Fibroblast of lung (primary cell): ENCODE data around the gene CCNG2.

ENCODE experiments used
- EZH2 ChIP-seq: IDR thresholded peaks from 2 replicates; pipeline ENCODE4 v1.5.1; 2012; ENCODE audit warnings: low read length, control low read depth, mild to moderate bottlenecking; ENCODE audit errors: missing control alignments
- TF ChIP-seq, protein P1 (sequence below), 2 donors: IDR thresholded peaks in 1 of 2; conservative IDR thresholded peaks in 1 of 2; 1 replicate in 1 of 2; 2 replicates in 1 of 2; pipeline ENCODE4 v1.5.1; 2011 to 2012; ENCODE audit warnings: low read length in 2 of 2, control low read depth in 1 of 2, inconsistent platforms in 1 of 2, low read depth in 1 of 2, mild to moderate bottlenecking in 1 of 2

DNA sequence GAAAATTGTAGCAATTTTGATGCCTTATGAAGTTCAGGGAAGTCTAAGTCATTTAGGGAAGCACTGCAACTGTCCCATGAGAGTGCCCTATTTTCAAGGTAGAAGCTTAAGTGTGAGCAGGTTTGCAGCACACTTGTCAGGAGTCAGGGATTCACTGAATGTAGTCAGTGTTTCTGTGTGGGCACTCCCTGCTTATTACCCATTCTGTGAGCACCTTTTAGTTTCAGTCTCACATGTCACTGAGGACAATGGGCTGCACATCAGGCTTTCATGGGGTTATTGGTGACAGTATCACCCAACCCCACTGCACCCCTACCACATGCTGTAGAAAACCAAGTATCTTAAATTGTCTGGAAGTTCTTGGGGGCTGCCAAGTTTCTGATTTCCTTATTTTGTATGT lies 2.9 kb upstream of the CCNG2 start:
- no peak for TF ChIP-seq EZH2
- TF ChIP-seq, protein P1, sequence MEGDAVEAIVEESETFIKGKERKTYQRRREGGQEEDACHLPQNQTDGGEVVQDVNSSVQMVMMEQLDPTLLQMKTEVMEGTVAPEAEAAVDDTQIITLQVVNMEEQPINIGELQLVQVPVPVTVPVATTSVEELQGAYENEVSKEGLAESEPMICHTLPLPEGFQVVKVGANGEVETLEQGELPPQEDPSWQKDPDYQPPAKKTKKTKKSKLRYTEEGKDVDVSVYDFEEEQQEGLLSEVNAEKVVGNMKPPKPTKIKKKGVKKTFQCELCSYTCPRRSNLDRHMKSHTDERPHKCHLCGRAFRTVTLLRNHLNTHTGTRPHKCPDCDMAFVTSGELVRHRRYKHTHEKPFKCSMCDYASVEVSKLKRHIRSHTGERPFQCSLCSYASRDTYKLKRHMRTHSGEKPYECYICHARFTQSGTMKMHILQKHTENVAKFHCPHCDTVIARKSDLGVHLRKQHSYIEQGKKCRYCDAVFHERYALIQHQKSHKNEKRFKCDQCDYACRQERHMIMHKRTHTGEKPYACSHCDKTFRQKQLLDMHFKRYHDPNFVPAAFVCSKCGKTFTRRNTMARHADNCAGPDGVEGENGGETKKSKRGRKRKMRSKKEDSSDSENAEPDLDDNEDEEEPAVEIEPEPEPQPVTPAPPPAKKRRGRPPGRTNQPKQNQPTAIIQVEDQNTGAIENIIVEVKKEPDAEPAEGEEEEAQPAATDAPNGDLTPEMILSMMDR (conservative IDR thresholded peaks at IDR 0.05 in 1 of 2, IDR thresholded peaks at IDR 0.05 in 1 of 2; ENCODE audit: low read depth in 1 of 2, low read length in 2 of 2), result no peak
